Stimulated activated CD8-positive, alpha-beta memory T cell treated with anti-CD3 and anti-CD28 coated beads, Interleukin-7, amount 100 ng/mL, for 1 hour (primary cell): Measurements from ENCODE around the gene PSEN2.
"Not testable (repeated sequence)": the region's sequence is repeated elsewhere in the genome, so short reads cannot be mapped to it uniquely, and the experiment has no call there.

Experiments used
- DNase-seq, 2 donors: peaks; one replicate each; pipeline ENCODE4 v3.0.0-alpha.2; 2020; ENCODE audit warnings: low read depth in 2 of 2

The PSEN2 gene

DNA sequence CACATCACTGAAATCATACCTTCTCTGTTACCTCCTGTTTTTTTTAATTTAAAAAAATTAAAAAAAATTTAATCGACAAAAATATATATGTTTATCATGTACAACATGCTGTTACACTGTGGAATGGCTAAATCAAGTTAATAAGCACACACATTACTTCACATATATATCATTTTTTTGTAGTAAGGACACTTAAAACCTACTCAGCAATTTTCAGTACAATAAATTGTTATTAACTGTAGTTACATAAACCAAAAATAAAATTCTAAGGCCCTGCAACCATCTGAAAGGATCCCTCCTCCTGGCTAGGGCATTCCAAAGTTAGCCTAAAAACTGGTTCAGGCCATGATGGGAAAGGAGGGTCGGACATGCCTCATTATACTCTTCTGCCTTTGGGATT is 46.1 kb downstream of the PSEN2 start:
- DNase-seq: no peak

DNA sequence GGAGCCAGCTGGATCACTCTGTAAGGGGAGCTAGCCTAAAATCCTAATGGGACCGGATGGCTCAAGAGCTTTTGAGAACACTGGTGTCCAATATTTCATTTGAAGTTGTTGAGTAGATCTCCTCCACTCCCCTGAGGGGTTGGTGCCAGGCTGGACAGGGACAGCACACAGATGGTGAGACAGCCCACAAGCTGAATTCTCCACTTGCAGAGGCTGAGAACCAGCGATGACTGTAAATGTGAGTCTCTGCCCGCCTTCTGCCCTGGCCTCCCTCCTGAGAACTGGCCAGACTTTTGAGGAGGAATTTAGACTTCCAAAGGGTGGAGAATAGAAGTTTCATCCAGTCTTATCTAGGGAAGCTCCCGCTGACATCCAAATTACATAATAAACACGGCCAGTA is 49.2 kb downstream of the PSEN2 start:
- no peak for DNase-seq

DNA sequence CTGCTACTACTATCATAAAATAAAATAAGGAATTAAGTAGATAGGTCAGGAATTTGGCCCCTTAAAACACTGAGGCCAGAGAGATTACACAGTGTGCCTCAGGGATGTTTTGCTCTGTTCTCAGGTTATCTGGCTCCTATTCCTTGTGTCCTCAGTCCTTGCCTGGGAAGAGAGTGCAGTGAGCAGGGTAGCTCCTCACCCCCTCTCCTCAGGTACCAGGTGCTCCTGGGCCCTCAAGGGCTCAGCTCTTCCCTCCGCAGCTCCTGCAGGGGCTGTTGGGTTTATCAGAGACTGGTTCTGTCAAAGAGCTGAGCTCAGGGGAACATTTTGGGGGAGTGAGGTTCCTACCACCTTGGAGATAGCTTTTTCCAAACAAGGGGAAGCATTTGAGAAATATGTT is 49.6 kb downstream of the PSEN2 start:
- no peak for DNase-seq

DNA sequence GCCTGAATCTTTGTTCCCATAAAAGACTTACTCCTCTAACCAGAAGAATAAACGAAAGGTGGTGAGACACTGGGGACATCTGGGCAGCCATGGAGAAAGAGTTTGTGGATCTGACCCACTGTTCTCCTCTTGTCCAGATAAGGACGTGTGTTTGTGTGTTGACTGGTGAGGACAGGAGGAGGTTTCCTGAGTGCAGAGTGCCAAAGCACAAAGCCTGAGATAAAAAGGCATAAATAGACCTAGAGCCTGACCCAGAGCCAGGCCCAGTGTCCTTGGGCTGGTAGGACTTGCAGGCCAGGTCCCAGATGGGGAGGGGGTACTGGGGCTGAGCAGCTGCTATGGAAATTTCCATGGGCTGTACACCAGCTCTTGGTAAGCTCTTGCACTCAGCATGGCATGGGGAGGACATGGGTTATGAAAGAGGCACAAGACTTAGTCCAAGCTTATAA is 50.1 kb downstream of the PSEN2 start:
- no peak for DNase-seq

GRCh38 chr1:226921504-226921903 is 51.1 kb downstream of the PSEN2 start:
- DNase-seq: no peak

DNA sequence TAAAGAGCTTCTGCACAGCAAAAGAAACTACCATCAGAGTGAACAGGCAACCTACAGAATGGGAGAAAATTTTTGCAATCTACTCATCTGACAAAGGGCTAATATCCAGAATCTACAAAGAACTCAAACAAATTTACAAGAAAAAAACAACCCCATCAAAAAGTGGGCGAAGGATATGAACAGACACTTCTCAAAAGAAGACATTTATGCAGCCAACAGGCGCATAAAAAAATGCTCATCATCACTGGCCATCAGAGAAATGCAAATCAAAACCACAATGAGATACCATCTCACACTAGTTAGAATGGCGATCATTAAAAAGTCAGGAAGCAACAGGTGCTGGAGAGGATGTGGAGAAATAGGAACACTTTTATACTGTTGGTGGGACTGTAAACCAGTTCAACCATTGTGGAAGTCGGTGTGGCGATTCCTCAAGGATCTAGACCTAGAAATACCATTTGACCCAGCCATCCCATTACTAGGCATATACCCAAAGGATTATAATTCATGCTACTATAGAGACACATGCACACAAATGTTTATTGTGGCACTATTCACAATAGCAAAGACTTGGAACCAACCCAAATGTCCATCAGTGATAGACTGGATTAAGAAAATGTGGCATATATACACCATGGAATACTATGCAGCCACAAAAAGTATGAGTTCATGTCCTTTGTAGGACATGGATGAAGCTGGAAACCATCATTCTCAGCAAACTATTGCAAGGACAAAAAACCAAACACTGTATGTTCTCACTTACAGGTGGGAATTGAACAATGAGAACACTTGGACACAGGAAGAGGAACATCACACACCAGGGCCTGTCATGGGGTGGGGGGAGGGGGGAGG is 59.1 kb downstream of the PSEN2 start:
- DNase-seq: not testable (repeated sequence)

- no peak for DNase-seq
Observed at GRCh38 chr1:226934483-226935237, 64.2 kb downstream of the PSEN2 start.

GRCh38 chr1:226937940-226938725 is 67.7 kb downstream of the PSEN2 start:
- no peak for DNase-seq

DNA sequence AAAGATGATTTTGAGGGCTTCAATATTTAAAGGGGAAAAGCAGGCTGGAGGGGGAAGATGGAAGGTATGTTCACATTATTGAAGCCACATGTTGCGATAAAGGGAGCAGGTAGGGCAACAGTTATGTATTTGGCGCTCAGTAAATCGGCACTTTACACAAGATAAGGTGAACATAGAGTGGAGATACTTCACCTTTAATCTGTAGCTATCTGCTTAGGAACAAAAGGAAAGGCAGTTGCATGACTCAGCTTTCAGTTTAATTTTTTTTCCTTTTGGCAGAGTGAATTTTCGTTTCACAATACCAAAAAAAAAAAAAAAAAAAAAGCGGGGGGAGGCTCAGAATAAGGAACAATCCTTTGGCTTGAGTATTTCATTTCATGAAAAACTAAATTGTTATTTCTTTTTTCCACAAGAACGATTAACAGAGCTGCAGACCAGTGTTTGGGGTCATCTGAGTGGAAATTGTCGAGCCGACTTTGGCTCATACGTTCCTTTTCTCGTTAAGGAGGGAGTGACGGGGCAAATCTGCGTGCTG is 68.6 kb downstream of the PSEN2 start:
- no peak for DNase-seq

DNA sequence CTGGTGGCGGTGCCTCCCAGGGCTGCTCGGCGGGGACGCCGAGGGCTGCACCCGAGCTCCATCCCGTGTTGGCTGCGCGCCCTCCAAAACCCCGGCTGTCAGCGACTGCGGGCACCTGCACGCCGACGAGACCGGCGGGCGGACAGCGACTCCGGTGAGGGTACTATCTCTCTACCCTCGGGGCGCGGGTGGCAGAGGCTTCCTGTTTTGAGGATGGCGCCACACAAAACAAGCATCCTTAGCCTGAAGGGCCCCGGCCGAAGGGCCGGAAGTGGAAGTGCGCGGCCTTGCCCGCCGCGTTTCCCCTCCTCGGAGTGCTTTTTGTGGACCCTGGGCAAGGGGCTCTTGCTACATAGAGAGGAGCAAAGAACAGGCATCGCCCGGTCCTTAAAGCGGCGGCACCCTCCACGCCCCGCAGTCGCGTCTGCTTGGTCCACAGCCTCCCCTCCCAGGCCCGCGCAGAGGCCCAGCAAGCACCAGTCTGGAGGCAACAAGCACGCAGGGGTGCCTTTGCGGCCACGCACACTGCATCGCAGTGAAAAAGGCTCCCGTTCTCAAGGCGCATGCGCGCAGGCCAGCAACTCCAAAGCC is 69.1 kb downstream of the PSEN2 start:
- DNase-seq: peak in 1 of 2 donors; percentile 41

GRCh38 chr1:226940029-226940805 is 69.8 kb downstream of the PSEN2 start, which contains the start of gene COQ8A:
TSS of gene COQ8A (plus strand) at chr1:226940294. CDS start at chr1:226961386, 21,092 bp downstream.
- DNase-seq: peak; percentile 96 to 97

GRCh38 chr1:226940806-226941067 is 70.3 kb downstream of the PSEN2 start:
- no peak for DNase-seq

DNA sequence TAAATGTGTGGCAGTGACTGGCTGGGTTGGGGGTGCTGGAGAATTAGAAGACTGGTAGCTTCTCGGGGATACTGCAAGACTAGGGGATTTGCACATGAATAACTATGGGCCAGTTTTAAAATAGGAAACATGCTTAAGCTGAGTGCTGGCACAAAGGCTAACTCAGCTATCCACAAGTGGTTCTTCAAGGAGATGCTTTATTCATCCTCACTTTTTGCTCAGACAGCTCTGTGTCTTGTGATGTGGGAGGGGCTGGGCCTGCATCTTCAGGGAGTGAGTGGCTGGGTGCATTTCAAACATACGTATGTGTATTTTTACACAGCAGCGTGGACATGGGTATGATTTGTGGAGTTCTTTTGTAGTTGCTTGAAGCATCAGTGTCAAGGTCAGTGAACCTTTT is 72.0 kb downstream of the PSEN2 start:
- no peak for DNase-seq

DNA sequence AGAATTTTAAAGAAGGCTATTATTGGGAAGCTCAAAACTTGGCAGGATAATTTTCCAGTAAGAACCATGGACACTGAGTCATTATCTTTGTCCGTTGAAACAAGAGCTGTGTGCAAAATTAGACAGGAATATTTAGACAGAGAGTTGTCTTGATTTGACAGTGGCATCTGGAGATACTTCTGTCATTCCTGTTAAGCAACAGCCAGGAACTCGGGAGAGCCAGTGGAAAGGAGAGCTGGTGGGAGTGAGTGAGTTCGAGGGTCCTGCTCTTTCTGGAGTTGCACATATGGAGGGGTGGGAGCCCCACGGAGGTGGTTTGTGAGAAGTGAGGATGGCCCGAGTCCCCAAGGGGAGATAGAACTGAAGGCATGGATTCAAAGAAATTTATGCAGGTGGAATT is 72.7 kb downstream of the PSEN2 start:
- no peak for DNase-seq

GRCh38 chr1:226943927-226944326 is 73.5 kb downstream of the PSEN2 start:
- no peak for DNase-seq

- DNase-seq: no peak
Observed at GRCh38 chr1:226945106-226945857, 74.9 kb downstream of the PSEN2 start.
